ENCODE results near the gene STK25.

- no peak for TF ChIP-seq CTCF (IDR thresholded peaks at IDR 0.05; ENCODE audit: poor library complexity)
- TF ChIP-seq EZH2phosphoT487 (IDR thresholded peaks at IDR 0.05; ENCODE audit: low read depth, severe bottlenecking, unreplicated experiment): no peak
- no peak for TF ChIP-seq EZH2 (IDR thresholded peaks at IDR 0.05; ENCODE audit: borderline replicate concordance)
Observed at GRCh38 chr2:241545523-241546473, 37.4 kb upstream of the STK25 start.
